Activated naive CD8-positive, alpha-beta T cell treated with anti-CD3 and anti-CD28 coated beads, Interleukin-2, amount 10 ng/mL, durations not matched to agents 7 days and 5 days (primary cell): ENCODE data around the gene MYH6. TPM values are rescaled to one million over a fixed set of nuclear protein-coding genes. Genes with fewer than 3 reads are reported as not detected.
A peak's percentile ranks its signal among the peaks of the same experiment; 100 is the strongest.

Experiments used
- ATAC-seq: fragments of 150-1000 bp; cut with Tn5 transposase; one replicate; pipeline ENCODE4 v1.10.0; 2021; ENCODE audit warnings: low read depth, moderate library complexity
- POLR2A ChIA-PET: fragments of 350-600 bp; sonication (Branson Sonifier 250); formaldehyde crosslinking; loops from one replicate; lab custom pipeline; 2021; ENCODE audit warnings: antibody characterized with exemption; lab: Charles Lee
- DNase-seq: peaks from one replicate; pipeline ENCODE4 v3.0.0; 2021
- H3K27ac Mint-ChIP-seq: one replicate; pipeline ENCODE4 v1.8.0; 2022; ENCODE audit warnings: mild to moderate bottlenecking, mixed read lengths
- H3K27me3 Mint-ChIP-seq: one replicate; pipeline ENCODE4 v1.8.0; 2022; ENCODE audit warnings: mild to moderate bottlenecking, moderate library complexity, mixed read lengths
- H3K36me3 Mint-ChIP-seq: one replicate; pipeline ENCODE4 v1.8.0; 2021; ENCODE audit warnings: mild to moderate bottlenecking, mixed read lengths
- H3K4me1 Mint-ChIP-seq: one replicate; pipeline ENCODE4 v1.8.0; 2021; ENCODE audit warnings: mixed read lengths
- H3K4me3 Mint-ChIP-seq: one replicate; pipeline ENCODE4 v1.8.0; 2022; ENCODE audit warnings: mild to moderate bottlenecking, moderate library complexity, mixed read lengths
- H3K9me3 Mint-ChIP-seq: one replicate; pipeline ENCODE4 v1.8.0; 2021; ENCODE audit warnings: mixed read lengths
- total RNA-seq, 2 experiments: library from RNA; stranded (reverse); gene quantifications; one replicate each; pipeline ENCODE4 v1.2.3, GENCODE V29; 2021

Gene MYH6
- total RNA-seq, 2 experiments from 2014 or later: not detected

DNA sequence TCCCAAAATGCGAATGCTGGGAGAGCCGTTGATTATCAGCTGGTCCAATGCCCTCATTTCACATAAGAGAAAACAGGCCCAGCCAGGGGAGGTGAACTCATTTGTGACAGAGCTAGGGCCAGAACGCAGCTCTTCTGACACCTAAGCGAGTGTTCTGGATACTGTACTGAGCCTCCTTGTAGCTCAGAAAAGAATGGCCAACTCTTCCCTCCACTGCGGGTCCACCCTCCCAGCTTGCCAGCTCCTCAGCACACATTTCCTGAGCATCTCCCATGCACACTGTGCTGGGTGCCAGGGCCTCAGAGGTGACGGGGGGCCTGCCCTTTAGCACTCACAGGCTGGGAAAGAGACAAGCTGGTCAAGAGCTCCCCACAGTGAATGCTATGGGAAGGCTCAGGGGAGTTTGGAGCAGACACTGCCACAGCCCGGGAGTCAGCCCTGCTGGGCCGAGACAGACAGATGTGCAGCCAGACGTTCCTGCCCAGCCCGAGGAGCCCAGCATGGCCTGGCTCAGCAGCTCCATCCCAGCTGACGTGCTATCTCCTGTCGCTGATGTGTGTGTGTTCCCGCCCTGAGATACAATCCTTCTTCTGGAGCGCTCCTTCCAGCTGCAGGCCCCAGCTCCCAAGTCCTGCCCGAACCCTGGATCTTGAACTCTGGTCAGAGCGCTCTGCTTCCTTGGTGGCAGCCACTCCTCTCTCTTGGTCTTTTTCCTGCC lies 27.7 kb downstream of the MYH6 start:
- Mint-ChIP-seq H3K4me1 (peaks cover 9% of the 10 kb centered on the region), H3K27ac (no peak overlapping the region), H3K27me3 (peaks cover 9% of the 10 kb centered on the region), H3K9me3 (no peaks in the 10 kb centered on the region), H3K36me3 (no peaks in the 10 kb centered on the region), H3K4me3 (no peak overlapping the region)
- no peak for DNase-seq
- POLR2A ChIA-PET: interaction anchor here (0.7 to 1.6 kb wide), 3 partner anchors 54 to 59 kb away, joined by 3 to 11 read pairs (median 5); partner anchors contain the start of gene PABPN1
- ATAC-seq: peak; percentile 14

GRCh38 chr14:23379366-23380196 lies 28.5 kb downstream of the MYH6 start:
- peak; percentile 81 for ATAC-seq
- Mint-ChIP-seq H3K4me1 (peaks cover 9% of the 10 kb centered on the region), H3K9me3 (no peaks in the 10 kb centered on the region), H3K4me3 (no peak overlapping the region), H3K27ac (no peak overlapping the region), H3K36me3 (no peaks in the 10 kb centered on the region), H3K27me3 (peaks cover 9% of the 10 kb centered on the region)
- peak; percentile 74 for DNase-seq
- POLR2A ChIA-PET: interaction anchor here (0.7 to 1.6 kb wide), 4 partner anchors 53 to 828 kb away, joined by 3 to 11 read pairs (median 4); partner anchors contain the start of gene PABPN1

GRCh38 chr14:23378612-23379220 lies 29.4 kb downstream of the MYH6 start:
- ATAC-seq: no peak
- Mint-ChIP-seq H3K27ac (no peak overlapping the region), H3K36me3 (no peaks in the 10 kb centered on the region), H3K4me3 (no peak overlapping the region), H3K4me1 (peaks cover 9% of the 10 kb centered on the region), H3K27me3 (peaks cover 9% of the 10 kb centered on the region), H3K9me3 (no peaks in the 10 kb centered on the region)
- POLR2A ChIA-PET: no interaction called here
- DNase-seq: no peak

DNA sequence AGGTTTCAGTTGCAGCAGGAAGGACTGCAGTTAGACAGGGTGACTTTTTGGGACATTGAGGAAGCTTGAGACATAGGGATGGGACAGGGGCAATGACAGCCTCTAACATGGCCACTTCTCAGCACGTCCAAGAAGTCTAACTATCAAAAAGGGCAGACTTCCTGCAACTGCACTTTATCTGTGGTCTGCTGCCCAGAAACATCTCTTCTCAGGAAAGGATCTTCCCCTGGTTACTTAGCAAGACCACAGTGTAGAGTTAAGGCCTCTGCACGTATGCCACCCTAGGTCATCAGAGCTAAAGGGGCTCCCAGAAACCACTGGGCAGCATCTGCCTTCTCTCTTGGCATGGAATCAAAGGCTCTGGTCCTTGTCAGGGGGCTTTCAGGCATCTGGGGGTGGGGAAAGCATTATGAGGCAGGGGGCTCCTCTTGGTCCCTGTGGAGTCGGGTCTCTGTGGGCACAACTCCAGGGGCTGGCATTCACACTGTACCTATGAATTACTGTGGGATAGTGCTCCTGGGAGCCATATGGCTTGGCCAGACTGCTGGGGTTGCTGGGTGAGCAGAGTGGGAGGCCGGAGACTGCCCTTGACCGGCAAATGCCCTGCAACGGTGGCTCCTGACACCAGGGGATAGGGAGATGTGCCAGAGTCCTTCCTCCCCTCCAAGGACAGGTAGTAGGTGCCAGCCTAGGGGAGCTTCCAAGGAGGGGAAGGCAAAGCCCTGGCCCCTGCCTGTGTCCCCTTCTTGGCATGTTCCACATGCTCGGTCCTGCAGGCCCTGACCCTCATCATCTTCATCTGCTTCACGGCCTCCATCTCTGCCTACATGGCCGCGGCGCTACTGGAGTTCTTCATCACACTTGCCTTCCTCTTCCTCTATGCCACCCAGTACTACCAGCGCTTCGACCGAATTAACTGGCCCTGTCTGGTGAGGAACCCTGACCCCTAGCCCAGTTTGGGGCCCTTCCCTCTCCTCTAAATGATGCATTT lies 30.2 kb downstream of the MYH6 start:
- no peak overlapping the region for H3K4me3 Mint-ChIP-seq
- H3K27me3 Mint-ChIP-seq: peaks cover 9% of the 10 kb centered on the region
- no peaks in the 10 kb centered on the region for H3K9me3 Mint-ChIP-seq
- H3K27ac Mint-ChIP-seq: no peak overlapping the region
- POLR2A ChIA-PET: no interaction called here
- no peaks in the 10 kb centered on the region for H3K36me3 Mint-ChIP-seq
- DNase-seq: no peak
- no peak for ATAC-seq
- peaks cover 9% of the 10 kb centered on the region for H3K4me1 Mint-ChIP-seq

GRCh38 chr14:23377198-23377550 lies 30.9 kb downstream of the MYH6 start:
- Mint-ChIP-seq H3K27ac (no peak overlapping the region), H3K27me3 (peaks cover 4% of the 10 kb centered on the region), H3K36me3 (no peaks in the 10 kb centered on the region), H3K9me3 (no peaks in the 10 kb centered on the region), H3K4me1 (peaks cover 10% of the 10 kb centered on the region), H3K4me3 (no peak overlapping the region)
- POLR2A ChIA-PET: no interaction called here
- ATAC-seq (no peak), DNase-seq (no peak)

GRCh38 chr14:23376482-23377197 lies 31.4 kb downstream of the MYH6 start, which contains the start of gene CMTM5:
TSS of gene CMTM5 (plus strand) at chr14:23377046. CDS start at chr14:23377252, 206 bp downstream.
- DNase-seq (no peak), ATAC-seq (no peak)
- H3K27me3 Mint-ChIP-seq: no peaks in the 10 kb centered on the region
- H3K36me3 Mint-ChIP-seq: no peaks in the 10 kb centered on the region
- H3K4me3 Mint-ChIP-seq: no peak within 1 kb of the TSS
- no peak within 1 kb of the TSS for H3K27ac Mint-ChIP-seq
- H3K4me1 Mint-ChIP-seq: peaks cover 14% of the 10 kb centered on the region
- H3K9me3 Mint-ChIP-seq: no peaks in the 10 kb centered on the region
- POLR2A ChIA-PET: no interaction called here

GRCh38 chr14:23375527-23376251 lies 32.4 kb downstream of the MYH6 start:
- H3K9me3 Mint-ChIP-seq: peaks cover 2% of the 10 kb centered on the region
- ATAC-seq: no peak
- H3K36me3 Mint-ChIP-seq: no peaks in the 10 kb centered on the region
- no peak overlapping the region for H3K4me3 Mint-ChIP-seq
- H3K4me1 Mint-ChIP-seq: peaks cover 20% of the 10 kb centered on the region
- DNase-seq: no peak
- H3K27ac Mint-ChIP-seq: no peak overlapping the region
- no peaks in the 10 kb centered on the region for H3K27me3 Mint-ChIP-seq
- POLR2A ChIA-PET: no interaction called here

DNA sequence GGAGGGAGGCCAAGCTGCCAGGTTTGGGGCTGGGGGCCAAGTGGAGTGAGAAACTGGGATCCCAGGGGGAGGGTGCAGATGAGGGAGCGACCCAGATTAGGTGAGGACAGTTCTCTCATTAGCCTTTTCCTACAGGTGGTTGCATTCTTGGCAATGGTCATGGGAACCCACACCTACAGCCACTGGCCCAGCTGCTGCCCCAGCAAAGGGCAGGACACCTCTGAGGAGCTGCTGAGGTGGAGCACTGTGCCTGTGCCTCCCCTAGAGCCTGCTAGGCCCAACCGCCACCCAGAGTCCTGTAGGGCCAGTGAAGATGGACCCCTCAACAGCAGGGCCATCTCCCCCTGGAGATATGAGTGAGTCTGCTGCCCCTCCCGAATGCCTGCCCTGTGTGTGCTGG lies 35.0 kb downstream of the MYH6 start:
- DNase-seq: no peak
- Mint-ChIP-seq H3K27ac (no peak overlapping the region), H3K4me3 (no peak overlapping the region), H3K9me3 (peaks cover 2% of the 10 kb centered on the region), H3K4me1 (peaks cover 19% of the 10 kb centered on the region), H3K36me3 (no peaks in the 10 kb centered on the region), H3K27me3 (peaks cover 10% of the 10 kb centered on the region)
- ATAC-seq: no peak
- POLR2A ChIA-PET: no interaction called here

DNA sequence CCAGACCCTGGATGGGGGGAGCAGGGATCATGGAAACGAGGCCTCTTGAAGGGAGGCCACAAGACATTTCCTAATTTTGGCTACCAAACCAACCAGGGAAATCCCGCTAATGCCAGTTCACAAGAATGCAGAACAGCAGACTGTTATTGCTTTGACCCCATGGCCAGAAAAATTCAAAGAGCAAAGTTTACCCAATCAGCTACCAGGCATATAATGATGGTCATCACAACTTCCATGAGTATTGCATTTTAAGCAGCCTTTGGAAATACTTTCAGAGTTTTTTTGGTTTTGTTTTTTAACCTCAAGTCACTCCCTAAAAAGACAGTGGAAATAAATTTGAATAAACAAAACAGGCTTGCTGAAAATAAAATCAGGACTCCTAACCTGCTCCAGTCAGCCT lies 35.6 kb downstream of the MYH6 start, which contains the start of gene IL25:
Gene IL25, plus strand, starts transcription at position 301 of the 400 bp plus-strand sequence.
- peaks cover 2% of the 10 kb centered on the region for H3K9me3 Mint-ChIP-seq
- POLR2A ChIA-PET: interaction anchor here (0.9 kb wide), 1 partner anchor 43 kb away, joined by 3 read pairs; no protein-coding TSS in a partner anchor
- H3K4me3 Mint-ChIP-seq: peak within 1 kb of the TSS; percentile 54

DNA sequence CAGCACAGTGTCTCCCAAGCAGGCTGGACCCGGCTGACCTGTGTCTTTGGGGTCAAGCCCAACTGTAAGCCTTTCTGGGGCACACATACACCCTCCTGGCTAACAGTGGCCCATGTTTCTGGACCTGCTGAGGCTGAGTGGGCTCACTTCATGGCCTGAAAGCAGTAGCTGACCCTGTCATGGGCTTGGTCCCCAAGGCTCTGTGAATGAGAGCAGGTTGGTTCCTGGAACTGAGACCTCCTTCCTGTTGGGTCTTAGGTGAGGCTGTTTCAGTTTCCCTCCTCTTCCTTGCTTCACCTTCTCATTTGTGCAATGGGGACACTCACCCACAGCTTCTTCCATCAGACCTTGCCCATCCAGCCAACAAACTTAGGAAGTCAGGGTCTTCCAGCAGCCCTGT lies 36.2 kb downstream of the MYH6 start:
- peak overlapping the region; percentile 80 for H3K27ac Mint-ChIP-seq
- POLR2A ChIA-PET: interaction anchor here (0.9 kb wide), 1 partner anchor 43 kb away, joined by 3 read pairs; no protein-coding TSS in a partner anchor
- no peak for DNase-seq
- peak; percentile 67 for ATAC-seq
- H3K9me3 Mint-ChIP-seq: peaks cover 2% of the 10 kb centered on the region
- H3K36me3 Mint-ChIP-seq: no peaks in the 10 kb centered on the region
- peaks cover 13% of the 10 kb centered on the region for H3K4me1 Mint-ChIP-seq
- H3K27me3 Mint-ChIP-seq: peaks cover 22% of the 10 kb centered on the region
- H3K4me3 Mint-ChIP-seq: peak overlapping the region; percentile 54

More for the DNA sequence above, 35.6 kb downstream of the MYH6 start, which contains the start of gene IL25:
- ATAC-seq: no peak
- no peak for DNase-seq
- peak within 1 kb of the TSS; percentile 80 for H3K27ac Mint-ChIP-seq
- H3K27me3 Mint-ChIP-seq: peaks cover 15% of the 10 kb centered on the region
- H3K4me1 Mint-ChIP-seq: peaks cover 15% of the 10 kb centered on the region
- no peaks in the 10 kb centered on the region for H3K36me3 Mint-ChIP-seq

DNA sequence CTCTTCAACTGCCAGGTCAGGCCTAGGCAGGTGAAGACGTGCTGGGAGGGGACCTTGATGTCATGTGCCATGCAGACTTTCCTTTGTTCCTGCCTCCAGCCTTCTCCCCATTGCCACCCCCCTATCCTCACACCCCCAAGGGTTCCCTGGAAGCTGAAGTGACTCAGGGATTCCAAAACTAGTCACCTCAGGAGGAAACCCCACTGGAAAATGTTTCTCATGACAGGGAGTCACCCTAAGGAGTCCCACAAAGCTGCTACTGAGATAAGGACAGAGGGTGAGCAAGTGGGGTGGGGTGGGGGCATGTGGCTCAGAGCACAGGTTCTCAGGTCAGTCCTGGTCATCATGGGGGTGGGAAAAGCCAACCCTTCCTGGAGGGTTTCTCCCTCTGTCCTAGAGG lies 37.9 kb downstream of the MYH6 start:
- Mint-ChIP-seq H3K27me3 (peaks cover 27% of the 10 kb centered on the region), H3K4me1 (peaks cover 13% of the 10 kb centered on the region), H3K4me3 (no peak overlapping the region), H3K27ac (no peak overlapping the region), H3K9me3 (peaks cover 2% of the 10 kb centered on the region), H3K36me3 (no peaks in the 10 kb centered on the region)
- DNase-seq (no peak), ATAC-seq (no peak)
- POLR2A ChIA-PET: interaction anchor here (0.6 kb wide), 1 partner anchor 856 kb away, joined by 8 read pairs; no protein-coding TSS in a partner anchor
